Mesenchymal stem cell (in vitro differentiated cells and primary cell): ENCODE results near the gene NTN1.

Source experiments
- DNase-seq: peaks from one replicate; pipeline ENCODE4 v3.0.0-alpha.2; 2013
- H2AFZ ChIP-seq: one replicate; pipeline ENCODE4 v1.6.1; 2013; ENCODE audit warnings: low read depth, mild to moderate bottlenecking, control low read depth, inconsistent platforms, low read length, moderate library complexity
- H2AK5ac ChIP-seq: 2 replicates; pipeline ENCODE4 v1.6.1; 2013; ENCODE audit warnings: low read length, moderate library complexity, mild to moderate bottlenecking, inconsistent platforms; ENCODE audit not compliant: severe bottlenecking
- H2BK120ac ChIP-seq: one replicate; pipeline ENCODE4 v1.6.1; 2013; ENCODE audit warnings: low read depth, mild to moderate bottlenecking, inconsistent platforms, low read length, moderate library complexity
- H2BK12ac ChIP-seq, 2 experiments: one replicate each; pipeline ENCODE4 v1.6.1; 2013; ENCODE audit warnings: inconsistent platforms in 2 of 2, low read length in 2 of 2, mild to moderate bottlenecking in 2 of 2, moderate library complexity in 2 of 2, control low read depth in 1 of 2
- H2BK15ac ChIP-seq: one replicate; pipeline ENCODE4 v1.6.1; 2013; ENCODE audit warnings: mild to moderate bottlenecking, low read depth, inconsistent platforms; ENCODE audit not compliant: poor library complexity, severe bottlenecking
- H2BK5ac ChIP-seq: 2 replicates; pipeline ENCODE4 v1.6.1; 2013; ENCODE audit warnings: low read depth, mild to moderate bottlenecking, low read length, control low read depth, inconsistent platforms; ENCODE audit not compliant: poor library complexity, severe bottlenecking
- H3K14ac ChIP-seq, 2 experiments: one replicate each; pipeline ENCODE4 v1.6.1; 2013; ENCODE audit warnings: inconsistent platforms in 2 of 2, low read length in 2 of 2, control low read depth in 1 of 2, mild to moderate bottlenecking in 1 of 2, moderate library complexity in 1 of 2
- H3K18ac ChIP-seq, 2 experiments: one replicate each; pipeline ENCODE4 v1.6.1; 2013; ENCODE audit warnings: inconsistent platforms in 2 of 2, low read length in 2 of 2, control low read depth in 1 of 2, low read depth in 1 of 2, mild to moderate bottlenecking in 1 of 2
- H3K23ac ChIP-seq, 2 experiments: one replicate each; pipeline ENCODE4 v1.6.1; 2013; ENCODE audit warnings: inconsistent platforms in 2 of 2, low read length in 2 of 2, mild to moderate bottlenecking in 2 of 2, moderate library complexity in 2 of 2, control low read depth in 1 of 2
- H3K27ac ChIP-seq: 2 replicates; pipeline ENCODE4 v1.5.1; 2013; ENCODE audit warnings: mild to moderate bottlenecking, moderate library complexity, low read length, control low read depth, inconsistent platforms; ENCODE audit not compliant: poor library complexity, severe bottlenecking
- H3K27me3 ChIP-seq, 2 experiments: 2 replicates each; pipeline versions ENCODE4 v1.6.1 to v1.7.0; 2013; ENCODE audit warnings: low read length in 2 of 2, mild to moderate bottlenecking in 2 of 2, moderate library complexity in 2 of 2, control low read depth in 1 of 2, inconsistent platforms in 1 of 2; ENCODE audit not compliant: control insufficient read depth in 1 of 2, insufficient read depth in 1 of 2
- H3K36me3 ChIP-seq, 2 experiments: 2 replicates each; pipeline versions ENCODE4 v1.6.1 to v1.7.0; 2013; ENCODE audit warnings: low read length in 2 of 2, control low read depth in 1 of 2, inconsistent platforms in 1 of 2, low read depth in 1 of 2, mild to moderate bottlenecking in 1 of 2; ENCODE audit not compliant: insufficient read depth in 2 of 2, control insufficient read depth in 1 of 2
- H3K4ac ChIP-seq, 2 experiments: one replicate each; pipeline ENCODE4 v1.6.1; 2013; ENCODE audit warnings: inconsistent platforms in 2 of 2, low read length in 2 of 2, mild to moderate bottlenecking in 2 of 2, moderate library complexity in 2 of 2, control low read depth in 1 of 2, low read depth in 1 of 2
- H3K4me1 ChIP-seq: 2 replicates; pipeline ENCODE4 v1.6.1; 2013; ENCODE audit warnings: low read depth, low read length, control low read depth; ENCODE audit not compliant: control insufficient read depth, insufficient read depth
- H3K4me2 ChIP-seq: 2 replicates; pipeline ENCODE4 v1.6.1; 2013; ENCODE audit warnings: low read length, mild to moderate bottlenecking, inconsistent platforms; ENCODE audit not compliant: poor library complexity, severe bottlenecking
- H3K4me3 ChIP-seq, 2 experiments: 2 replicates each; pipeline versions ENCODE4 v1.5.1 to v1.7.0; 2013; ENCODE audit warnings: low read length in 2 of 2, mild to moderate bottlenecking in 2 of 2, control low read depth in 1 of 2, low read depth in 1 of 2; ENCODE audit not compliant: insufficient read depth in 1 of 2
- H3K79me1 ChIP-seq: replicated peaks from 2 replicates; pipeline ENCODE4 v1.6.1; 2013; ENCODE audit warnings: mild to moderate bottlenecking, control low read depth, low read length, inconsistent platforms; ENCODE audit not compliant: poor library complexity, severe bottlenecking
- H3K9ac ChIP-seq: 2 replicates; pipeline ENCODE4 v1.7.0; 2013; ENCODE audit warnings: mild to moderate bottlenecking, low read length, moderate library complexity
- H3K9me3 ChIP-seq: 2 replicates; pipeline ENCODE4 v1.7.0; 2013; ENCODE audit warnings: mild to moderate bottlenecking, low read length; ENCODE audit not compliant: control insufficient read depth
- H4K8ac ChIP-seq: one replicate; pipeline ENCODE4 v1.6.1; 2013; ENCODE audit warnings: inconsistent platforms, mild to moderate bottlenecking, low read length, moderate library complexity
- H4K91ac ChIP-seq: one replicate; pipeline ENCODE4 v1.6.1; 2013; ENCODE audit warnings: mild to moderate bottlenecking, low read length, inconsistent platforms
- WGBS: methylation state at CpG from one replicate; pipeline ENCODE4 v1.1.7; 2013; ENCODE audit warnings: mixed read lengths; 5-methylcytosine and 5-hydroxymethylcytosine counted together

NTN1 gene

DNA sequence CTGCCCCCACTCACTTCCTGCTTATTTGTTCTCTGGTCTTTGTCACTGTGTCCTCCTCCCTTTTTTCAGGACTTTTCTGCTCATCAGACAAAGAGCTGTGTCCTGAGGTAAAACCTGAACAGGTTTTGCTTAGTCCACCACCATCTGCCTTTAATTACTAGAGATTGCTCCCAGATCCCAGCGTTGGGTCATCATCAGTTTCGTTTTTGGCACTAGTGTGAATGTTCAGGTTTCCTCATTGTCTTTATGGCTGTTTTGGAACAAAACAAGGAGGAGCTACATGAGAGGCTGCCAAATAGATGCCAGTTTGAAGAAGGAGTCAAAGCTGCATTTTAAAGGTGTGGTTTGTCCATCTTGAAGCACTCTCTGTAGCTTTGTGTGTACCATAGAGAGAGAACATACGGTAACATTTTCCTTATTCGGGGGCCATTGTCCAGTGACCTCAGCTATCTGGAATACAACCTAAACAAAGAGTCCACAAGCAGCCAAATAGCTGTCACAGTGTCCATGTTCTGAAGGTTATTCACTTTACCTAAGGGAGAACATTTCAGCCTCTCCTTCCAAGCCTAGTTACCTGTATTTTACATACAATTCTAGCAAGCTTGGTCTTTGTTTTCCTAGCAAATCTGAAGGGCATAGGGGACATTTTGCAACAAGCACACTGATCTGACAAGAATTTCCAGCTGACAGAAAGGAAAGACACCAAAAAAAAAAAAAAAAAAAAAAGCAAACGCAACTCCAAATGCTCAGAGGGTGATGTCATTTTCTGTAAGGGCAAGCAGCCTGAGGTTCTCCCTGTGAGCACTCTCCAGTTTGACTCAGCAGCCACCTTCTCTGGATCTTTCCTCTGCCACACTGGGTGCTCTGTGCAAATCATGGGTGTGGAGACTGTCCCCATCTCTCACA lies 196.1 kb downstream of the NTN1 start:
- H3K4me2 ChIP-seq = no peak overlapping the region
- no peak overlapping the region for H3K14ac ChIP-seq
- H3K36me3 ChIP-seq = no peaks in the 10 kb centered on the region
- no peak overlapping the region for H3K18ac ChIP-seq
- H2BK5ac ChIP-seq = no peak overlapping the region
- peak; percentile 75 for DNase-seq
- peak overlapping the region; percentile 24 to 58 for H3K4me3 ChIP-seq
- H4K8ac ChIP-seq = no peak overlapping the region
- H3K4ac ChIP-seq = no peak overlapping the region
- 43% methylated on average over 5 of the region's 5 CpGs for WGBS
- peaks cover 19% of the 10 kb centered on the region for H3K9me3 ChIP-seq
- no peak overlapping the region for H2BK15ac ChIP-seq
- no peaks in the 10 kb centered on the region for H3K4me1 ChIP-seq
- H2AFZ ChIP-seq = no peak overlapping the region
- no peak overlapping the region for H2BK12ac ChIP-seq
- no peak overlapping the region for H3K27ac ChIP-seq
- H3K23ac ChIP-seq = no peak overlapping the region
- peak overlapping the region; percentile 78 for H3K9ac ChIP-seq
- H4K91ac ChIP-seq = peak overlapping the region; percentile 20
- H2AK5ac ChIP-seq = no peak overlapping the region
- no peaks in the 10 kb centered on the region for H3K27me3 ChIP-seq
- no peak overlapping the region for H2BK120ac ChIP-seq
- no peaks in the 10 kb centered on the region for H3K79me1 ChIP-seq

DNA sequence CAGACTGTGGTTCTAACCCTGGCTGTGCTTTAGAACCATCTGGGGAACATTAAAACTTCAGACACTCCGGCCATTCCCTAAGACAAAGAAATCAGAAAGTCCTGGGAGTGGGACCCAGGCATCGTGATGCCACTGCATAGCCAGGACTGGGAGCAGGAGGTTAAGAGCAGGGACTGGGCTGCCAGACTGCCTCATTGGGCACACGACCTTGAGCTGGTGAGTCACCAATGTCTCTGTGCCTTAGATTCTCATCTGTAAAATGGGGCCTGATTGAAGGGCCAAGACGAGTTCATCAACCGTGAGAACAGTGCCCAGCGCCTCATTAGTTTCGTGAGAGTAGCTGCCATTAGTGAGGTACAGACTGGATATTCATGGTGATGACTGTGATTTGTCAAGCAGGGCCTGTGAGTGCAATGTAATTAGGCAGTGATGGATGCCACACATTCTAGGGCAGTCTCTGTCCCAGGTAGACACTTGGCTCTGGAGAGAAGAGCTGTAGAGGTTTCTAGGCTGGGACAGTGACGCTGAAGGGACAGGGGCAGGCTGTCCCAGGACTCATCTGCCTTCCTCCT lies 196.8 kb downstream of the NTN1 start:
- no peak overlapping the region for H3K23ac ChIP-seq
- no peak overlapping the region for H3K18ac ChIP-seq
- no peak overlapping the region for H2BK12ac ChIP-seq
- H3K27me3 ChIP-seq = no peaks in the 10 kb centered on the region
- no peak overlapping the region for H3K27ac ChIP-seq
- no peak overlapping the region for H3K14ac ChIP-seq
- no peak overlapping the region for H3K4ac ChIP-seq
- H3K9ac ChIP-seq = no peak overlapping the region
- peaks cover 19% of the 10 kb centered on the region for H3K9me3 ChIP-seq
- no peak overlapping the region for H2AK5ac ChIP-seq
- WGBS = 78% methylated on average over 8 of the region's 8 CpGs
- H2AFZ ChIP-seq = no peak overlapping the region
- H4K8ac ChIP-seq = no peak overlapping the region
- no peak overlapping the region for H3K4me2 ChIP-seq
- no peaks in the 10 kb centered on the region for H3K36me3 ChIP-seq
- H2BK120ac ChIP-seq = no peak overlapping the region
- H3K4me3 ChIP-seq = no peak overlapping the region
- H4K91ac ChIP-seq = no peak overlapping the region
- no peak overlapping the region for H2BK15ac ChIP-seq
- no peaks in the 10 kb centered on the region for H3K79me1 ChIP-seq
- no peaks in the 10 kb centered on the region for H3K4me1 ChIP-seq
- no peak overlapping the region for H2BK5ac ChIP-seq
- no peak for DNase-seq

DNA sequence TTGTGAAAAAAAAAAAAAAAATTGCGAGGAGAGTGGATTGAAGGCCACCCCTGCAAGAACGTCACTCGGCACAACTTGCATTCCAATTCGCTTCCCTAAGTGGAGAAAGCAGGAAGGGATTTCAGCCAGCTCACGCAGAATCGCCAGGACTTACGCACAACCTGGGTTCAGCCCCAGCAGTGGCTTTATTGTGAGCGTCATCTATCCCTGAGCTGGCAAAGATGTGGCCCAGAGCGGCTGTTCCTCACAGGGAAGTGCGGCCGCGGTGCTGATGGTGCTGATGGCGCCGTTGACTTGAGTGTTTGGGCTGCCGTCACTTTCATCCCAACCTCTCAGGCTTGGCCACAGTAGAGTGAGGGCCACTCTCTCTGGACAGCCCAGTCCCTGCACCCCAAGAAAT lies 197.6 kb downstream of the NTN1 start:
- 94% methylated on average over 15 of the region's 15 CpGs for WGBS
- no peak overlapping the region for H3K23ac ChIP-seq
- H3K4me2 ChIP-seq = no peak overlapping the region
- H2BK15ac ChIP-seq = no peak overlapping the region
- H2AFZ ChIP-seq = no peak overlapping the region
- H3K9ac ChIP-seq = no peak overlapping the region
- no peak overlapping the region for H4K91ac ChIP-seq
- no peak overlapping the region for H3K4ac ChIP-seq
- H2BK5ac ChIP-seq = no peak overlapping the region
- peaks cover 19% of the 10 kb centered on the region for H3K9me3 ChIP-seq
- no peaks in the 10 kb centered on the region for H3K4me1 ChIP-seq
- no peak overlapping the region for H3K18ac ChIP-seq
- H2BK12ac ChIP-seq = no peak overlapping the region
- no peak overlapping the region for H2AK5ac ChIP-seq
- no peak for DNase-seq
- no peak overlapping the region for H3K4me3 ChIP-seq
- no peaks in the 10 kb centered on the region for H3K79me1 ChIP-seq
- no peaks in the 10 kb centered on the region for H3K27me3 ChIP-seq
- no peak overlapping the region for H4K8ac ChIP-seq
- no peaks in the 10 kb centered on the region for H3K36me3 ChIP-seq
- no peak overlapping the region for H3K27ac ChIP-seq
- H3K14ac ChIP-seq = no peak overlapping the region
- no peak overlapping the region for H2BK120ac ChIP-seq

DNA sequence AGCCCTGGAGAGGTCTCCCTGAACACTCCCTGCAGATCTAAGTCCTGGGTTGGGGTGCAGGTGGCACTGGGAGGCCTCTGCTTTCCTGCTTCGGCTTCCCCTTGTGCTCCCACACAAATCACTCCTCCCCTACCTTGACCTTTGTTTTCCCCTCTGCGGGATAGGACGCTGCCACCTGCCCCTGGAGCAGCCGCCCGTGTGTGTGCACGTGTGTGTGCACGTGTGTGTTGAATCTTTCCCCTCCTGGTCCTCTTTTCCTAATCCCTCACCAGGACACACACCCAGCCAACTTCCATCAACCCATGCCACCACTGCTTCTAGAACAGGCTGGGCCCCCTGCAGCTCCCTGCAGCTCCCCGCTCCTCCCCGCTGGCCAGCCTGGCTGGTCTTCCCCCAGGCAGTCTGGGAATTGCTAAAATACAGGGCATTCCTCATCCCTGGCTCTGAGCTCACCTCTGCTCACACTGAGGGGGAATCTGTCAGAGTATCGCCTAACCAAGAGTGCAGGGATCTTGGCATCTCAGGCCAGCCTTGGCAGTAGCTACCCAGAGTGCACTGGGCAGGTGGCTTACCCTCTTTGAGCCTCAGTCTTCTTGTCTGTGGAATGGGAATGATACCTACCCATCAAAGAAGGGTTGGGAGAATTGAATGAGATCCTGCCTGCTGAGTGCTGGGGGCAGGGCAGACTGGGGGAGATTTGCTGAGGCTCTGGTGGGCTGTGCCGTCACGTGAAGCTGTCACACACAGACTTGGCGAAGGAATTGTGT lies 198.5 kb downstream of the NTN1 start:
- Histone ChIP-seq H3K23ac (no peak overlapping the region), H3K14ac (no peak overlapping the region), H3K79me1 (no peaks in the 10 kb centered on the region), H2BK12ac (no peak overlapping the region), H4K91ac (no peak overlapping the region), H3K4me2 (no peak overlapping the region), H2AFZ (no peak overlapping the region), H3K18ac (no peak overlapping the region), H3K4me1 (no peaks in the 10 kb centered on the region), H3K36me3 (no peaks in the 10 kb centered on the region), H3K27me3 (no peaks in the 10 kb centered on the region), H3K27ac (no peak overlapping the region), H2BK15ac (no peak overlapping the region), H2BK120ac (no peak overlapping the region), H3K9ac (no peak overlapping the region), H2AK5ac (no peak overlapping the region), H2BK5ac (no peak overlapping the region), H3K4me3 (no peak overlapping the region), H4K8ac (no peak overlapping the region), H3K4ac (no peak overlapping the region), H3K9me3 (peaks cover 17% of the 10 kb centered on the region)
- DNase-seq = no peak
- 90% methylated on average over 13 of the region's 13 CpGs for WGBS
